Neutrophil (primary cell): ENCODE measurements around the gene HADH.

Experiments used
- H3K27ac ChIP-seq: fragments of 200-600 bp; sonication (generic); 2 replicates; pipeline ENCODE4 v1.5.1; 2016; ENCODE audit warnings: mild to moderate bottlenecking, moderate library complexity
- H3K27me3 ChIP-seq: fragments of 200-600 bp; sonication (generic); 2 replicates; pipeline ENCODE4 v1.6.0; 2016; ENCODE audit warnings: mild to moderate bottlenecking
- H3K36me3 ChIP-seq: fragments of 200-600 bp; sonication (generic); 2 replicates; pipeline ENCODE4 v1.5.1; 2017
- H3K4me1 ChIP-seq, 2 experiments: fragments of 200-600 bp in 1 of 2; sonication (generic) in 1 of 2; 1 replicate in 1 of 2; 2 replicates in 1 of 2; pipeline versions ENCODE4 v1.5.1 to v1.6.1; 2013 to 2016; ENCODE audit warnings: low read depth in 1 of 2, low read length in 1 of 2, mild to moderate bottlenecking in 1 of 2, moderate library complexity in 1 of 2; ENCODE audit not compliant: control insufficient read depth in 1 of 2, insufficient read depth in 1 of 2
- H3K4me3 ChIP-seq, 2 experiments: fragments of 200-600 bp in 1 of 2; sonication (generic) in 1 of 2; 1 replicate in 1 of 2; 2 replicates in 1 of 2; pipeline ENCODE4 v1.5.1; 2013 to 2016; ENCODE audit warnings: low read depth in 1 of 2, low read length in 1 of 2, mild to moderate bottlenecking in 1 of 2, moderate library complexity in 1 of 2
- H3K9me3 ChIP-seq: fragments of 200-600 bp; sonication (generic); 2 replicates; pipeline ENCODE4 v1.5.1; 2016
- TF ChIP-seq, protein P1 (sequence below): fragments of 200-600 bp; sonication (generic); IDR thresholded peaks from 2 replicates; pipeline ENCODE4 v1.5.1; 2016; ENCODE audit warnings: antibody characterized with exemption

The HADH gene

DNA sequence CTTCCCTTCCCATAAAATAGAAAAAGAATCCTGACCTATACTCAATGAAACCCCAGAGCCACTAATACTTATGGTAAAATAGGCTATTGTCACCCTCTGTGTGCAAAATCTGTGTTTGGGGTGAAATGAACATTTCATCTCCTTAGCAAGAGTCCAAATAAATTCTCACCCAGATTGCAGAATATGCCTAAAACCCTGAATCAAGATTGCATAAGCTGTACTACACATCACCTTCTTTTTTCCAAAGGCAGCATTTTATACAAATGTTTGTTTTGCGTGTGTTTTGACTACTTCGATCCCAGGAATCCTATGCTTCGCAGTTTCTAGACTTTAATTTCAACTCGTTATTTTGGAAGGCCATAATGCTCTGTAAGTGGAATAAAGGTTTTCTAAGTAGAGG, 12.2 kb upstream of the HADH start:
- Histone ChIP-seq H3K9me3 (peaks cover 4% of the 10 kb centered on the region), H3K4me1 (no peaks in the 10 kb centered on the region), H3K4me3 (no peak overlapping the region), H3K27me3 (no peaks in the 10 kb centered on the region), H3K27ac (no peak overlapping the region), H3K36me3 (no peaks in the 10 kb centered on the region)
- TF ChIP-seq, protein P1, sequence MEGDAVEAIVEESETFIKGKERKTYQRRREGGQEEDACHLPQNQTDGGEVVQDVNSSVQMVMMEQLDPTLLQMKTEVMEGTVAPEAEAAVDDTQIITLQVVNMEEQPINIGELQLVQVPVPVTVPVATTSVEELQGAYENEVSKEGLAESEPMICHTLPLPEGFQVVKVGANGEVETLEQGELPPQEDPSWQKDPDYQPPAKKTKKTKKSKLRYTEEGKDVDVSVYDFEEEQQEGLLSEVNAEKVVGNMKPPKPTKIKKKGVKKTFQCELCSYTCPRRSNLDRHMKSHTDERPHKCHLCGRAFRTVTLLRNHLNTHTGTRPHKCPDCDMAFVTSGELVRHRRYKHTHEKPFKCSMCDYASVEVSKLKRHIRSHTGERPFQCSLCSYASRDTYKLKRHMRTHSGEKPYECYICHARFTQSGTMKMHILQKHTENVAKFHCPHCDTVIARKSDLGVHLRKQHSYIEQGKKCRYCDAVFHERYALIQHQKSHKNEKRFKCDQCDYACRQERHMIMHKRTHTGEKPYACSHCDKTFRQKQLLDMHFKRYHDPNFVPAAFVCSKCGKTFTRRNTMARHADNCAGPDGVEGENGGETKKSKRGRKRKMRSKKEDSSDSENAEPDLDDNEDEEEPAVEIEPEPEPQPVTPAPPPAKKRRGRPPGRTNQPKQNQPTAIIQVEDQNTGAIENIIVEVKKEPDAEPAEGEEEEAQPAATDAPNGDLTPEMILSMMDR, result no peak

DNA sequence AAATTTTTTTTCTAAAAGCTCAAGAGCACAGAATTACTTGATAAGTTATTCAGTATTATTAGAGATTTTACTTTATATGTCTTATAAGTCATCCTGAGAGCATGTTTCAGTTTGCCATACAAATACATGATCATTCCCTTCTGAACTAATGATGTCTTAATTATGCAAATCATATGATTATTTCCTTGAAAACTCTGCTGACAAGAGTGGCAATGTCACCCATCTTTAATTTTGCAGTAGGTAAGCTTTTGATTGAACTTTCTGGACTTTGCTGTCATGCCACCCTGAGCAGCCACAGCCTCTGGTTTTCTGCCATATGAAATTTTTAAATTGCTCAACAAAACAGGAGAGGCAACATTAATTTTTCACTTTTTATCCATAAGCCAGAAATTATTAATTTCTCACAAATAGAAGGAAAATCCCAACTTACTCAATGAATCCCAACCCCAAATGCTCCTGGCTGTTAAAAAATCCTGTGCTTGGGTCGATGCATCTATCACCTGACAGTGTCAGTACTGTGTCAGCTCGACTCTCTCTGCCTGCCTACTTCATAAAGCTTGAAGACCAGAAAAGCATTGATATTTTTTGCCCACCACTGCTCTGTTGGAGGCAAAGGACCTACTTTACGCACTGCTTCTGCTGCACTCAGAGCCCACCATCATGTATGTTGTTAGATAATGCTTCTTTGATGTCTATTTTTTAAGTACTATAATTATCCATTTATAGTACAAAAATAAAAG, 11.6 kb upstream of the HADH start:
- Histone ChIP-seq H3K4me3 (no peak overlapping the region), H3K36me3 (no peaks in the 10 kb centered on the region), H3K9me3 (peaks cover 4% of the 10 kb centered on the region), H3K27me3 (no peaks in the 10 kb centered on the region), H3K27ac (no peak overlapping the region), H3K4me1 (no peaks in the 10 kb centered on the region)
- TF ChIP-seq, protein P1, result no peak

DNA sequence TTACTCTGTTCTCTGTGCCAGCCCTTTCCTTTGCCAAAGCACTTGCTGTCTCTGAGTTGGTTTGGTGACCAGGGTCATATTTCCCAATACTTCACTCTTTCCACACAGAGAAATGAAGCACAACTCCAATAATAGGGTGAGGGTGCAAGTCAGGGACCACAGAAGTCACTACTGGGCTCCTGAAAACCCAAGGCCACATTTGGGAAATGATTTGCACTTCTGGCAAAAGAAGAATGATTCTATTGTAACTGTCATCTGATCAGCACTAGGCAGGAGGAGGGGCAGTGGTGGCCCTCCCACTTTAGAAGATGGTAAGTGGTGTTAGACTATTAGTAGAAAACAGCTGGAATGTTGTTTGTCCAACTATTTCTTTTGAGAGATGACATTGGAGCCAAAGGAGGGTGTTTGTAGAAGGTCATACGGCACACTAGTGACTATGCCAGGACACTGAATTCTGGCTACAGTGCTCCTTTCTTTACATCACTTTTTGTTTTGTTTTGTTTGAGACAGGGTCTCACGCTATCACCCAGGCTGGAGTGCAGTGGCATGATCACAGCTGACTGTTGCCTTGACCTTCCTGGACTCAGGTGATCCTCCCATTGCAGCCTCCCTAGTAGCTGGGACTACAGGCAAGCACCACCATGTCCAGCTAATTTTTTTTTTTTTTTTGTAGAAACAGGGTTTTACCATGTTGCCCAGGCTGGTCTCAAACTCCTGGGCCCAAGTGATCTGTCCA, 10.8 kb upstream of the HADH start:
- no peaks in the 10 kb centered on the region for H3K4me1 ChIP-seq
- TF ChIP-seq, protein P1, result no peak
- H3K27ac ChIP-seq, result no peak overlapping the region
- peaks cover 4% of the 10 kb centered on the region for H3K9me3 ChIP-seq
- no peaks in the 10 kb centered on the region for H3K36me3 ChIP-seq
- no peaks in the 10 kb centered on the region for H3K27me3 ChIP-seq
- H3K4me3 ChIP-seq, result no peak overlapping the region

DNA sequence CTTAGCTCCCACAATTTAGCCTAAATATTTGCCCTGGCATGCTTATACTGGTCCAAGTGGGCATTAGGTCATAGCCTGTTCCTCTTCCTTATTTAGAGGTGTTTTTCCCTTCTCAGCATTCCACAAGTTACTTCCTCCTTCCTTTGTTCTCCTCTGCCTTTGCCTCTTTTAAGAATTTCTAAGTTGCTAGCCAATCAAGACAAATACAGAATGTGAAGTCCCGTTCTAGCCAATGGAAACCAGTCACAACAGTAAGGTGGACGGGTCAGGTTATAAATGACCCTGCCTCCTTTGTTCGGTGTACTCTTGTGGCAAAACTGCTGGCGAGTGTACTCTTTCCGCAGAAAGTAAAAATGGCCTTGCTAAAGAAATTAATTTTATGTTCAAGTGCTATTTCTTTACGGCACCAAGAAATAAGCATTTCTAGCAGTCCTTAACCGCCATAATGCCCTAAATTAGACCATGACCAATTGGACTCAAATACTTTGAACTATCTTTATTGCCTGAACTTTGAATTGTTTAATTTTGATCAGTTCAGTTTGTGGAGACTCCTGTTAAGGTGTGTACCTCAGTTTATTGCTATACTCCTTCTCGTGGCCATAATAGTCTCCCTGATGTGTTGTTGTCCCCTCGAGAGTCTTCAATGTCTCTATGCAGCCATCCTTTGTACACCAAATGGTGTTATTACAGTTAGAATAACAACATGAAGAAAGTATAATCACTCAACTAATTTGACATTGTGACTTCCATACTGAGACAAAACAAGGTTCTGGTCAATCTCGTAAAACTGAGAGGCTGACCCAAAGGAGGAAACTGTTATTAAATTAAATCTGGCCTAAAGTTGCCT, 1.6 kb upstream of the HADH start:
- TF ChIP-seq, protein P1, result no peak
- Histone ChIP-seq H3K9me3 (no peaks in the 10 kb centered on the region), H3K36me3 (no peaks in the 10 kb centered on the region), H3K4me3 (no peak overlapping the region), H3K27me3 (no peaks in the 10 kb centered on the region), H3K27ac (no peak overlapping the region), H3K4me1 (peaks cover 17 to 21% of the 10 kb centered on the region in 2 experiments)

DNA sequence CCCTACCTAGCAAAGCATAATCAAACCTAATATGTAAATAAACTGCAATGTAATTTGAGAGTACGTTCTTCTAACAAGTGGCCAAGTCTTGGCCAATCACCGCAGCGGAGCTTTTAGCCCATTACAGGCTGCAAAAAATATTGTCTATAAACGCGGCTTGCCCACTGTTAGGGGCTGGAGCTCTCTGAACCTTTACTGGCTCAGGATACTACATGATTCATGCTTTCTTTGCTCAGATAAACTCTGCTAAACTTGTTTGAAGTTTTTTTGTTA, 990 bp upstream of the HADH start:
- Histone ChIP-seq H3K9me3 (no peaks in the 10 kb centered on the region), H3K36me3 (no peaks in the 10 kb centered on the region), H3K4me3 (no peak overlapping the region), H3K4me1 (peaks cover 17 to 21% of the 10 kb centered on the region in 2 experiments), H3K27ac (no peak overlapping the region), H3K27me3 (no peaks in the 10 kb centered on the region)
- TF ChIP-seq, protein P1, result no peak
